ENCODE data around the gene CACYBP. TPM values are rescaled to one million over a fixed set of nuclear protein-coding genes. Genes with fewer than 3 reads are reported as not detected.

Gene CACYBP
- total RNA-seq, 1 experiment from 2014 or later = 194 TPM

- no peak overlapping the region for H3K9ac ChIP-seq (ENCODE audit: low read length)
- H3K79me2 ChIP-seq (ENCODE audit: insufficient read depth, low read length) = no peaks in the 10 kb centered on the region
- ChIA-PET POLR2A (no interaction called here), CTCF (no interaction called here), RAD21 (ENCODE audit: low non-redundant PET in 1 of 2, low total read pairs in 2 of 2, uncharacterized antibody in 2 of 2, unreplicated experiment in 2 of 2) (no interaction called here)
- H4K20me1 ChIP-seq (ENCODE audit: insufficient read depth) = no peaks in the 10 kb centered on the region
- no peak overlapping the region for H3K4me2 ChIP-seq (ENCODE audit: low read length)
- H3K27ac ChIP-seq (ENCODE audit: low read depth, low read length) = no peak overlapping the region
- ATAC-seq (no peak), DNase-seq (ENCODE audit: low read depth, low spot score) (no peak)
- H3K9me3 ChIP-seq (ENCODE audit: control insufficient read depth in 1 of 2, insufficient read depth in 1 of 2, low read depth in 1 of 2, low read length in 2 of 2) = no peaks in the 10 kb centered on the region
- H3K9me2 ChIP-seq (ENCODE audit: insufficient read depth) = no peaks in the 10 kb centered on the region
- no peaks in the 10 kb centered on the region for H3K36me3 ChIP-seq (ENCODE audit: control insufficient read depth in 1 of 2, insufficient read depth in 2 of 2, low read length in 2 of 2)
- H3K4me3 ChIP-seq (replicated peaks in 1 of 2; ENCODE audit: low read depth in 1 of 2, low read length in 2 of 2) = no peak overlapping the region
- TF ChIP-seq SP1 (IDR thresholded peaks at IDR 0.05; ENCODE audit: low read depth) (no peak), ZNF274 (IDR thresholded peaks at IDR 0.05; ENCODE audit: low read depth, low read length) (no peak)
- H3K27me3 ChIP-seq (ENCODE audit: insufficient read depth, low read length) = no peaks in the 10 kb centered on the region
- BruUV-seq (replicated peaks) = no TSS peak
- H3K4me1 ChIP-seq (ENCODE audit: control insufficient read depth in 1 of 2, insufficient read depth in 2 of 2, low read length in 2 of 2) = no peaks in the 10 kb centered on the region
- intact Hi-C loops (cut with micrococcal nuclease) = no loop called here
- no peak overlapping the region for H2AFZ ChIP-seq (ENCODE audit: low read depth, low read length, poor library complexity, severe bottlenecking)
Observed at GRCh38 chr1:174960362-174960761, 39.4 kb upstream of the CACYBP start.

GRCh38 chr1:174963529-174964125, 36.1 kb upstream of the CACYBP start:
- ChIA-PET RAD21 (ENCODE audit: low non-redundant PET in 1 of 2, low total read pairs in 2 of 2, uncharacterized antibody in 2 of 2, unreplicated experiment in 2 of 2) (no interaction called here), CTCF (no interaction called here), POLR2A (no interaction called here)
- BruUV-seq (replicated peaks) = no TSS peak
- H3K4me2 ChIP-seq (ENCODE audit: low read length) = no peak overlapping the region
- ATAC-seq (no peak), DNase-seq (ENCODE audit: low read depth, low spot score) (no peak)
- no peaks in the 10 kb centered on the region for H3K9me2 ChIP-seq (ENCODE audit: insufficient read depth)
- peaks cover 0 to 1% of the 10 kb centered on the region in 2 experiments; a peak in 1 of 4 replicates for H3K4me1 ChIP-seq (ENCODE audit: control insufficient read depth in 1 of 2, insufficient read depth in 2 of 2, low read length in 2 of 2)
- H3K79me2 ChIP-seq (ENCODE audit: insufficient read depth, low read length) = no peaks in the 10 kb centered on the region
- H3K9ac ChIP-seq (ENCODE audit: low read length) = no peak overlapping the region
- H2AFZ ChIP-seq (ENCODE audit: low read depth, low read length, poor library complexity, severe bottlenecking) = no peak overlapping the region
- no peaks in the 10 kb centered on the region for H3K27me3 ChIP-seq (ENCODE audit: insufficient read depth, low read length)
- no peak overlapping the region for H3K27ac ChIP-seq (ENCODE audit: low read depth, low read length)
- H3K36me3 ChIP-seq (ENCODE audit: control insufficient read depth in 1 of 2, insufficient read depth in 2 of 2, low read length in 2 of 2) = no peaks in the 10 kb centered on the region
- H3K4me3 ChIP-seq (replicated peaks in 1 of 2; ENCODE audit: low read depth in 1 of 2, low read length in 2 of 2) = no peak overlapping the region
- no peaks in the 10 kb centered on the region for H4K20me1 ChIP-seq (ENCODE audit: insufficient read depth)
- H3K9me3 ChIP-seq (ENCODE audit: control insufficient read depth in 1 of 2, insufficient read depth in 1 of 2, low read depth in 1 of 2, low read length in 2 of 2) = no peaks in the 10 kb centered on the region
- TF ChIP-seq RAD21 (IDR thresholded peaks at IDR 0.05; ENCODE audit: low read depth) (no peak), POLR2A (IDR thresholded peaks at IDR 0.05; ENCODE audit: borderline replicate concordance, extremely low read depth, insufficient read depth, insufficient read length) (no peak), FOSL1 (IDR thresholded peaks at IDR 0.05; ENCODE audit: low read depth) (no peak), CEBPB (IDR thresholded peaks at IDR 0.05; ENCODE audit: low read depth) (no peak), ZNF274 (IDR thresholded peaks at IDR 0.05; ENCODE audit: low read depth, low read length) (no peak), TCF7L2 (IDR thresholded peaks at IDR 0.05; ENCODE audit: borderline replicate concordance, extremely low read depth, insufficient read depth, insufficient read length) (no peak), ZFX (IDR thresholded peaks at IDR 0.05) (no peak), ZBTB33 (IDR thresholded peaks at IDR 0.05; ENCODE audit: extremely low read depth, insufficient replicate concordance, low read length) (no peak), JUND (IDR thresholded peaks at IDR 0.05) (no peak), CBX3 (IDR thresholded peaks at IDR 0.05; ENCODE audit: low read depth) (no peak)
- TF ChIP-seq, protein P1, sequence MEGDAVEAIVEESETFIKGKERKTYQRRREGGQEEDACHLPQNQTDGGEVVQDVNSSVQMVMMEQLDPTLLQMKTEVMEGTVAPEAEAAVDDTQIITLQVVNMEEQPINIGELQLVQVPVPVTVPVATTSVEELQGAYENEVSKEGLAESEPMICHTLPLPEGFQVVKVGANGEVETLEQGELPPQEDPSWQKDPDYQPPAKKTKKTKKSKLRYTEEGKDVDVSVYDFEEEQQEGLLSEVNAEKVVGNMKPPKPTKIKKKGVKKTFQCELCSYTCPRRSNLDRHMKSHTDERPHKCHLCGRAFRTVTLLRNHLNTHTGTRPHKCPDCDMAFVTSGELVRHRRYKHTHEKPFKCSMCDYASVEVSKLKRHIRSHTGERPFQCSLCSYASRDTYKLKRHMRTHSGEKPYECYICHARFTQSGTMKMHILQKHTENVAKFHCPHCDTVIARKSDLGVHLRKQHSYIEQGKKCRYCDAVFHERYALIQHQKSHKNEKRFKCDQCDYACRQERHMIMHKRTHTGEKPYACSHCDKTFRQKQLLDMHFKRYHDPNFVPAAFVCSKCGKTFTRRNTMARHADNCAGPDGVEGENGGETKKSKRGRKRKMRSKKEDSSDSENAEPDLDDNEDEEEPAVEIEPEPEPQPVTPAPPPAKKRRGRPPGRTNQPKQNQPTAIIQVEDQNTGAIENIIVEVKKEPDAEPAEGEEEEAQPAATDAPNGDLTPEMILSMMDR (IDR thresholded peaks at IDR 0.05 in 2 of 3, conservative IDR thresholded peaks at IDR 0.05 in 1 of 3; ENCODE audit: borderline replicate concordance in 1 of 3, insufficient read depth in 1 of 3, low read depth in 2 of 3, low read length in 2 of 3) = no peak
- TF ChIP-seq, protein P2, sequence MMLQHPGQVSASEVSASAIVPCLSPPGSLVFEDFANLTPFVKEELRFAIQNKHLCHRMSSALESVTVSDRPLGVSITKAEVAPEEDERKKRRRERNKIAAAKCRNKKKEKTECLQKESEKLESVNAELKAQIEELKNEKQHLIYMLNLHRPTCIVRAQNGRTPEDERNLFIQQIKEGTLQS (IDR thresholded peaks at IDR 0.05) = no peak
- intact Hi-C loops (cut with micrococcal nuclease) = no loop called here
